DMS114 treated with DMSO at 0.1 percent for 48 hours (cell line): ENCODE measurements around the gene RAD9A.

Source experiments
- DNase-seq: peaks from one replicate; lab custom pipeline; 2025; ENCODE audit not compliant: unreplicated experiment; lab: John Stamatoyannopoulos, UW

Gene RAD9A

DNA sequence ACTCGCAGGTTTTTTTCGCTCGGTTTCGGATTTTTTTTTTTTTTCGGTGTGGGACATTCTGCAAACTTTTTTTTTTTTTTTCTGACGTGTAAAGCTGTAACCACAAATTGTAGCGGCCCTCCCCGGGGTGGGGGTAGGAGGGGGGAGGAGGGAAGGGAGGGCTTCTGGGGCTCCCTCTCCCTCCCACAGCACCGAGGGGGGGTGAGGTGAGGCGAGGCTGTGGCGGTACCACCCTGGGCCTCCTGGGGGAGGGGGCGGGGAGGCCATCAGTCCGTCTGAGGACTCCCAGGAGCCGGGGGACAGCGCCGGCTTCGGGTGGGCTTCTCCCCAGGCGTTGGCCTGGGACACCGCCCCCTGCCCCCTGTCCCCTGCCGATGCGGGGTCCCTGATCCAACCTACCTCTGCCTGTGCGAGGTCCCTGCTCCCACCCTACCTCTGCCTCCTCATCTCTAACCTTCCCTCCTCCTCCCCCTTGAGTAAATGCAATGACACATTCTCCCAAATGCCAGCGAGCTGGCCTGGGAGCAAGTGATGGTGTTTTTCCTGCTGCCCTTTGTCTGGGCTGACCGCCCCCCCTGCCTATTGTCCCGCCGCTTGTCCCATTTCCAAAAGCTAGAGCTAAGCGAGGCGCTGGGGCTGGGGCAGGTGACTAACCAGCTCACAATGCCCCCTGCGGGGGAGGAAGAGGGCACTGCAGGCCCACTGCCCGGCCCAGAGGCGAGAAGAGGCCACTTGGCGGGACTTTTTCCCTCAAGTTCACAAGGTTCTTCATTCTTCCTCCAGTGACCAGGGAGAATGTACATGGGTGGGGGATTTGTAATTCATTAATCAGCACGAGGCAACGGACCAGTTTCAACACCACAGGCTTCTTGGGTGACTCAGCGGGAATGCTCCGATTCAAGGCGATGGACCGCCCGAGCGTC, 17.9 kb upstream of the RAD9A start:
- peak; percentile 68 for DNase-seq

DNA sequence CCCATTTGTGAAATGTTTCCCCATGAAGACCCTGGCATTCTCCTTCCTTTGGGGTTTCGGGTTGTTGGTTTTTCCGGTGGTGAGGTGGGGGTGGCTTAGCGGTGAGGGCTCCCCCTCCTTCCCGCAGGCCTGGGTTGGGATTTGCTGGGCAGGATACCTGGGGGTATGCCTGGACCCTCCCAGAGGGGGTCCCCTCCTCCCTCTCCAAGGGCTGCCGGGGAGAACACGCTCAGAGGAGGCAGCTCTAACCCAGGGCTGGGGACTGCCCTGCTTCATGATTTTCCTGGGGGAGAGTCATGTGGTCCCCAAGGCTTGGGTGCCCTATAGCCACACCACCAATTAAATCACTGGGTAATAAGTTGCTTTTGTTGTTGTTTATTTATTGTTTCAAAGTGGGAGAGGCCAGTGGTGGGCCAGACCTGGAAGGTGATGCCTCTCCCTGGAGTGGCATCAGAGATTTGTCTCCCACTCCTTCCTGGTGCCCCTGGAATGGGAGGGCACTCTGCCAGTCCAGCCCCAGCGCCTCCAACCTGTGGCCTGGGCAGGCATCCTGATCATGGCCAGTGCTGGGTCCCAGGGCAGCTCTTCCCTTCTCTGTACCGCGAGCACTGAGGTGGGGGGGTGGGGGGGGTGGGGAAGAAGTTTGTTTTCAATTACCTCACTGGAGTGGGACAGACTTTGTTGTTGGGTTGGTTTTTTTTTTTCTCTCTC, 17.1 kb upstream of the RAD9A start:
- DNase-seq = no peak

DNA sequence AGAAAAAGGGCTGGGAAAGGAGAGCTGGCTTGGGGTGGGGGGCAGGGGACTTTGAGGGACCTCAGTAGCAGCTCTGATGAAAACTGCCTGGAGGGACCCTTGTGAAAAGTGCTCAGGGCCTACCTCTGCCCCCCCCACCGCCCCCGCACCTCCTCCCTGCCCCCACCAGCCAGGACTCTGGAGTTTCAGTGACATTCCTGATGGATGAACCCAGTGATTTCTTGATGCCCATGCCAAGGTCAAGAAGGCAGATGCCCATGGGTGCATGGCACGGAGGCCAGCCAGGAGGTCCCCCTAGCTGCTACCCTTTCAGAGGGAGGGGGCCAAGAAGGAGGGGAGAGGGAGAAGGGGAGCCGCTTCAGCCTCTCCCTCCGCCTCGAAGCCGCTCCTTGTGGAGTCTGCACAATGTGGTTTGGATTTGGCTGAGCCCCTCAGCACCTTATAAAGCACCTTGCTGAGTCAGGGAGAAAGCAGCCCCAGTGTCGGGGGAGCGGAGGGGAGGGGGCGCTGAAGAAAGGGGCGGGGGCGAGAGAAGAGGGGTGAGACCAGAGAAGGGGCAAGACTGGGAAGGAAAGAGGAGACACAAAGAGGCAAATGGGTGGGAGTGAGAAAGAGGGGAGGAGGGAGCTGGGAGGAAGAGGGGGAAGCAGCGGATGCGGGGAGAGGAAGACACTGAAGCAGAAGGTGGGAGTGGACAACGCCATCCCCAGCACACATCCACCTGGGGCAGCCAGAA, 16.3 kb upstream of the RAD9A start:
- no peak for DNase-seq

DNA sequence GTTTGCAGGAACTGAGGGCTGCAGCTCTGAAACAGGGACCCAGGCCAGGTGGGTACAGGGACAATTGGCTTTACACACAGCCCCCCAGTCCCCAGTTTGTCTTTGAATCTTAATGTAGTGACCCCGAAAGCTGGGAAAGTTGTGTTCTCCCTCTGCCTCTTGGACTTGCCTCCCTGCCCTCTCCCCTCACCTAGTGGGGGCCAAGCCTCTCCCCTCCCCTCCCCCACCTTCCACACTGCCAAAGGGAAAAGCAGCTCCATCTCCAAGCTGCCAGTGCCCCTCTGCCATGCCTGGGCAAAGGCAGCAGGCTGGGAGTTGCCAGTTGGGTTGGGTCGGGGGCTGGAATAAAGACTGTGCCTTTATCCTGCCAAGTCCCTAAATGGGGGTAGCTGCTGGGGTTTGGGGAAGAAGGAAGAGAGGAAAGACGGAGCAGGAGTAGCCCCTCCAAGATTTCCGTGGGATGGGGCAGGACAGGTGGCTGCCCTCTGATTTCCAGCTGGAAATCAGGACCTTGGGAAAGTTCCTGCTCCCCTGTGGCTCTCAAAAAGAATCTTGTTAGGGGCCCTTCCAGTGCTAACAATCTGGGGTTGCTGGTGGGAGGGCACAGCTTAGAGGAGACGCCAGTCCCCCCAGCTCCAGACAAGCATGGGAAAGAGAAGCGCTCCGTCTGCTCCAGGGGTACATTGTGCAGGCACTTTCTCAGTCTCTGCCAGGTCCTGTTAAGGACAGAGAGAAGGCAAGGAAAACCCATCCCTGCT, 15.5 kb upstream of the RAD9A start:
- no peak for DNase-seq

DNA sequence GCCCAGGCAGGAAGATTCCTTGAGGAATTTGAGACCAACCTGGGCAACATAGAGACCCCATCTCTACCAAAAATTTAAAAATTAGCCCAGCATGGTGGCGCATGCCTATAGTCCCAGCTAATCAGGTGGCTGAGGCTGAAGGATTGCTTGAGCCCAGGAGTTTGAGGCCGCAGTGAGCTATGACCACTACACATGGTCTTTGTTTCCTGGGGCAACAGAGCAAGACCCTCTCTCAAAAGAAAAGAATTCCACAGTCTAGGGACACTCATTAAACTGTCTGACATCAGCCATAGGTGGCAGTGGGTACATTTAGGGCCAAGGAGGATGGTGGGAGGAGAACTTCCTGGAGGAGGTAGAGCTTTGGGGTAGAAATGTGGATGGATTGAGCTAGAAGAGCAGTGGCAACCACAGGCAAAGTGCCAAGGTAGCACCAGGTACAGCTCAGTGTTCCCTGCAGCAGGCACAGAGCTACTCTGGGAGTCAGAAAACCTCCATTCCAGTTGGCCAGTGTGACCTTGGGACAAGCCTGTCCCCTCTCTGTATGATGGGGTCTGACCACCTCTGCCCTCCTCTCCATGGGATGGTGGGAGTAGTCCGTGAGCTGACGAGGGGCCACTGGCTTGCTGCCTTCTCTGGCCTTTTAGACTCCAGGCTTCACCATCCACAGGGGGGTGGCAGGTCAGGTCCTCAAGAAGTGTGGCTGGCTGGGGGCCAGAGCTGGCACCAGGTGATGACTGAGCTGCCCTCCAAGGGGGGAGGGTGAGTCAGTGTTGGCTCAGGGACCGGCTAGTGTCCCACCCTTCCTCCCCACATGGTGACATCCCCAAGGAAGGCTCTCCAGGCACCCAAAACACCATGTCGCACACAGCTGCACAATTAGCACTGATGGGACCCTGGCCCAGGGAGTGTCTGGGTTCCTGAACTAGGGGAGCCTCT, 14.6 kb upstream of the RAD9A start:
- no peak for DNase-seq

DNA sequence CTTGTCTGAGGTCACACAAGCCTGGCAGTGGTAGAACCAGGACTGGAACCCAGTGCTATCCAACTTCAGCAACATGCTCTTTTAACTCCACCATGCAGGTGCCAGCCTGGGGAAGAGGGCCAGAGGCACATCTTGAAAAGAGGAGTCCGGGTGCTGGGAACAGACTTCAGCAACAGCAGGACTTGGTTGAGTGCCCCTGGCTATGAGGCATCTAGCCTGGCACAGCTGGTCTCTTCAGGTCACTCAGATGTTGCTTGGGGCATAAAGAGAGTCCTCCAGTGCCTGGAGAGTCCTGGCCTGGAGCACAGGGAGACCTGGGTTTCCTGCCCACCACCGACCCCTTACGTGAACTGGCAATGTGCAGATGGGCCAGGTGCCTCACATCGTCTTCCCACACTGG, 13.2 kb upstream of the RAD9A start:
- no peak for DNase-seq

DNA sequence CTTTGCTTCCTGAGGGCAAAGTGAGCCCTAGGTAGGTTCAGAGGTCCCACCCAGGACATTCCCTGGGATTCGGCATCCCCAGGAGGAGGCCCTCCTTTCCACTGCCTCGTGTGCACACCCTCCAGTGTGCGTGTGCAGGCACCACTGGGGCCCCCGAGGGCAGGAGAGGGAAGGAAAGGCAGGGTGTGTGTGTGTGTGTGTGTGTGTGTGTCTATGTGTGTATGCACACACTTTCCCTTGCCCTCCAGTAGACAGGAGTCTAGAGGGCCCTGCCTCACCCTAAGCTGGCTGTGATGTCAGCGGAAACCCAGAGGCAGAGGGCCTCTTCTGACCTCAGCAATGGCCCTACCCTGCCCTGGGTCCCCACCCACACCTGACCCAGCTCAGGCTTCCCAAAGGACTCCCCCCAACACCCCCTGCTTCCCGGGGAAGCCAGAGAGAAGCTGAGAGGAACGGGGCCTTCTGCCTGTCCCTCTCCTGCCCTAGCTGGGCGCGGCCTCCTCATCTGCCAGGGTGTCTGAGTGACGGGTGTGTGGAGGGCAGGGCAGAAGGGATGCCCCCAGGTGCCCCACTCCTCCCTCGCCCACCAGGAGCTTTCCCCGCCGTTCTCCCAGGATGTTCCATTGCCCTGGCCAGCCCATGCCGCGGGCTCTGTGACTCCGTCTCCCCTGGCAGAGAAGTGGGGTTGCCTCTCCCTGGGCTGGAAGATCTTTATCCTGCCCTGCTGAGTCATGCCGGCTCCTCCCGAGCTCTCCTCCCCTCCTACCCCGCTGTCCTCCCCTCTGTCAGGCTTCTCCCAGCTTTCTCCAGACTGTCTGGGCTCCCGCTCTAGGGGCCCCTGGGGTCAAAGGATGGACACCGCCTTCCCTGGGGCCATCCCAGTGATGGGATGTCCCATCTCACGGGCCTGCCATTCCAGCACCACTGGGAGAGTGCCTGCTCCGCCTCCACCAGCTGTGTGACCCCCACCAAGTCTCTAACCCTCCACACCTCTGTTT, 12.4 kb upstream of the RAD9A start:
- no peak for DNase-seq

DNA sequence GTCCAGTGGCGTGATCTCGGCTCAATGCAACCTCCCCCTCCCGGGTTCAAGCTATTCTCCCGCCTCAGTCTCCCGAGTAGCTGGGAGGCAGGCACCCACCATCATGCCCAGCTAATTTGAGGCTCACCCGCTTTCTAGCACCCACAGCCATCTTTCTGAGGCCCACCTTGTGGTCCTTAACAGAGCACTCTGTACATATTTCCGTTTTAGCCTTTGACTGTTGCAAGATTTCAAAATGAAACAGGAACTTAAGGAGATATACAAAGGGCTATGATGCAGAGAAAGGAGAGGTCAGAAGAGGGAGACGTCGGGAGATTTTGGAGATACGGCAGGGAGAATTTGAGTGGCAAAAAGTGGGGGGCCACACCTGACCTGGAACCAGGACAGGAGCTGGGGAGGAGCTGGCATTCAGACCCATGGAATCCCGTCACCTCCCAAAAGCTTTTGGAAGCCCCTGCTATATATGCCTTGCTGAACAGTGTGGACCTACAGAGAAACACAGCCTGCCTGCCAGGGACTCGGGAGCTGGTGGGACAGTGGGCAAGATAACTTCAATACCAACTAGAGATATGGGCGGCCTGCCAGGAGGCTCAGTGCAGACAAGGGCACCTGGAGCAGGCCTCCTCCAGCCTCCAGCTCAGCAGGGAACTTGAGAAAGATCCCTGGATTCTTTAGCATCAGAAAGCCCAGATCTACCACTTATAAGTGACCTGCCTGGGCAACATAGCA, 10.4 kb upstream of the RAD9A start:
- no peak for DNase-seq

DNA sequence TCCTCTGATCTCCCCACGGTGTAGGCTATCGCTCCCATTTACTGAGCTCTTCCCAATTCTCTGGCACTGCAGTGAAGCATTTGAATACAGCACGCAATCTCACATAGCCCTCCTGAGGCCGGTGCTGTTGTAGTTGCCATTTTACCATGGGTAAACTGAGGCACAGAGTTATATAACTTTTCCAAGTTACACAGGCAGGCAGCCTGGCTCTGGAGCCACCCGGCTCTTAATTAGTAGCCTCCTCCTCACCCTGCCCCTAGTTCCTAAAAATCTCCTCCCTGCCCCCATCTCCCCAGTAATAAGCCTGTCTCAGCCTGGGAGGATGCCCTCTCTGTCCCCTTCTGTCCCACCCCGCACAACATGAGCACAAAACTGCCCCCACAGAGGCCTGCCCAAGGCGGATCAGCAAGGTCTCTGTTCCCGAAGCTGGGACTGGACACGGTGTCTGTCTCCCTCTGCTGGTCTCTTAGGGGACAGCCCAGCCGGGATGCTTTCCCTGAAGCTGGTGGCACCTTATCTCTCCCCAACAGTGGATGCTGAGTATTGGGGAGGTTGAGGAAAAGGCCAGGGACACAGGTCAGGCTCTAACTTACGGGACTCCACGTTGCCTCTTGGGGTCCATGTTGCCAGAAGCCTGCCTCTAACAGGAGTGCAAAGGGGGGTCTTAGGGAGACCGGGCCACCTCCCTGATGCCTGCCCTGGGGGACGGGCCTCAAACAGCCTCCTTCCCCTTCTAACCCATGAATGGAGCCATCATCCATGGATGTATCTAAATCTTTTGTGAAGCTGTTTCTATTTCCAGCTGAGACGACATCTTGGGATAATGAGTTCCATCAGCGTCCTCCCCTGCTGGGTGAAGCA, 9.3 kb upstream of the RAD9A start:
- DNase-seq = peak; percentile 82

DNA sequence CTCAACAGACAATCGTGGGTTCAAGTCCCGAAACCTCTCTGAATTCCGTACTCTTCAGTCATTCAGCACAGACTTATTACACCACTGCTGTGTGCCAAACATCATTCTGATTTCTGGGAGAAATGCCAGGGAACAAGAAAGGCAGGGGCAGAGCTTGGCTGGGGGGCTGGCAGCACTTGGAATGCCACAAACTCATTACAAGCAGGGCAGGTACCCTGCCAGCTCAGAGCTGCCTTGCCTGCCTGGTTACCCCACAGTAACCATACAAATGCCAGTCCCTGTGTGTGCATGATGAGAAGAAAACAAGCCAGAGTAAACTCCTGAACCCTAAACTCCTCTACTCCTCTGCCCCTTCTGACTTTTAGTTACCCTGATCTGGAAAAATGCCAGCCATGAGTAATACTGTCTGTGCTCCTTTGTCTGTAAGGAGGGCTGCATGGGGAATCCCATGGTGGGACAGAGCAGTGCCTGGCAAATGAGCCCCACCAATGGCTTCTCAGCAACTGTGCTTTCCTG, 6.9 kb upstream of the RAD9A start:
- DNase-seq = no peak

DNA sequence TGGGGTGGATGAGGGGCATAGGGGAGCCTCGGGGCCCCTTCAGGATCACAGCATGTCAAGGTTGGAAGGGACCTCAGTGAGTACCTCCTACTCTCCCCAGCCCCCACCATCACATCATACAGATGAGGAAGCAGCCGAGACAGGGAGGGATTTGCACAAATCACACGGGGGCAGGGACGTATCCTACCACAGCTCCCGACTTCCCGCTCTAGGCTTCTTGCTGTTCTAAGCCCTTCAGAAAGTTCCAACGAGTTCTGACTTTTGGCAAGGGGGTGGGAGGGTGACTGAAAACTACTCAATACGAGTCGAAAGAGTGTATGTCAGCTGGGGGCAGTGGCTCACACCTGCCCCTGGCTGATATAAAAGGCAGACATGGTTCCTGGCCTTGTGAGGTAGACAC, 4.7 kb upstream of the RAD9A start:
- no peak for DNase-seq

DNA sequence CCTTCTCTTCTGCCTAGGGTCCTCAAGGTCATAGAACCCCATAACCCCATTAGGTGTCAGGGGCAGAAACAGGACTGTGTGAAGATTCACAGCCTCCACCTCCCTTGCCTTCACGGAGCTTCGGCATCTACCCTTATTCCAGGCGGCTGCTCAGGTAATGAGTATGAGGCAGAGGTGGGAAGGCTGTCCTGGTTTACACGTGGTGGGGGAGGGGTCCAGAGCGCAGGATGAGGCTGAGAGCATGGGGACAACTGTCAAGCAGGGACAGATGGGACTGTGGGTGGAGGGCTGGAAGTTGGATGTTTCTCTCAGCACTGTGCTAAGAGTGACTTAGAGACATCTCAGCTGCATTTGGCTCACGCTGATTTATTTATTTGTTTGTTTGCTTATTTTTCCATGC, 4.3 kb upstream of the RAD9A start:
- no peak for DNase-seq

DNA sequence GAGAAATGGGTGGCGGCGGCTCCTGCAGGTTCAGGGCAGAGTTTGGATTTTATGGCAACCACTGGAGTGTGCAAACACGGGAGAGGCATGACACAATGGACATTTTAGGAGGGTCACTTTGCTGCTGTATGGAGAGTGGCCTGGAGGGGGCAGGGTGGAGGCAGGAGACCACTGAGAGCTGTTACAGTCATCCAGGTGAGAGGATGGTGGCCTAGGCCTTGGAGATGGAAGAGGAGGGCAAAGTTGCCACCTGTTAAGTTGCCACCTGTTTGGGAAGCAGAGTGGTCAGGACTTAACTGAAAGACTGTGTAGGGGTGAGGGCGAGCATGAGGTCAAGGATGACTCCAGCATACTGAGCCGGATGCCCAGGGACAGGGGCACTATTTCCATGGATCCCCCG, 2.3 kb upstream of the RAD9A start:
- DNase-seq = peak; percentile 56

DNA sequence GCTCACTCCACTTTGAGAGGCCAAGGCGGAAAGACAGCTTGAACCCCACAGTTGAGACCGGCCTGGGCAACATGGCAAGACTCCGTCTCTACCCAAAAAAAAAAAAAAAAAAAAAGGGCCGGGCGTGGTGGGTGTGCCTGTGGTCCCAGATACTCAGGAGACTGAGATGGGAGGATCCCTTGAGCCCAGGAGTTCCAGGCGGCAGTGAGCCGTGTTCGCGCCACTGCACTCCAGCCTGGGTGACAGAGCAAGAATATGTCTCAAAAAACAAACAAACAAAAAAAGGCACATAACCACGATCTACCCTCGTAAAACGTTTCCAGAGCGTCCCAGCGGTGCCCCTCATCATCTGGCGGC, 861 bp upstream of the RAD9A start:
- no peak for DNase-seq

DNA sequence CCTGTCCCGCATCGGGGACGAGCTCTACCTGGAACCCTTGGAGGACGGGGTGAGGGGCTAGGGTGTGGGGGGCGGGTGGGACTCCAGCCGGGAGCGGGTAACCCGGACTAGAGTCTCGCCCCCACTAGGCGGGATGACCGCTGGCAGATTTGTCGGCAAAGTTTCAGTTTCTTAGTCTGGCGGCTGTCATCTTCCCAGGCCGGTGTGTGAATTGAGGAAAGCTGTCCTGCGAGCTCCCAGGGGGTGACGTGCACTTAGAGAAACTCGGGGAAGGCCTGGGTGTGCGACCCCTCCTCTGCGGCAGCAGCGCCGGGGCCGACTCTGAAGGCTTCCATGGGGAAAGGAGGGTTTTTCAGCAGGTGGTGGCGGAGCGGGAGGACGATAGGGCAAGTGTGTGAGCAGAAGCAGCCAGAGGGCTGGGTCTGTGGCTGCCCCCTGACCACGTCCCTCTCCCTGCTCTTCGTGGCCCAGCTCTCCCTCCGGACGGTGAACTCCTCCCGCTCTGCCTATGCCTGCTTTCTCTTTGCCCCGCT, 463 bp downstream of the RAD9A start:
- no peak for DNase-seq

DNA sequence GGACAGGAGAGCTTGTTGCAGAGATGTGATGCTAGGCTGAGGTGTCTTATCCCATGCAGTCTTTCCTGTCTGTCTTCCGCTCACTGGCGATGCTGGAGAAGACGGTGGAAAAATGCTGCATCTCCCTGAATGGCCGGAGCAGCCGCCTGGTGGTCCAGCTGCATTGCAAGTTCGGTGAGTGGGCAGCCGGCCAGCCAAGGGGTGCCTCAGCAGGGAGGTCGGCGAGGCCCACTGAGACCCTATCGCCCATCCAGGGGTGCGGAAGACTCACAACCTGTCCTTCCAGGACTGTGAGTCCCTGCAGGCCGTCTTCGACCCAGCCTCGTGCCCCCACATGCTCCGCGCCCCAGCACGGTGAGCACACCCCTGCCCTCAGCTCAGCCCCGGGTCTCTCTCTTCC, 1.7 kb downstream of the RAD9A start:
- DNase-seq = no peak

DNA sequence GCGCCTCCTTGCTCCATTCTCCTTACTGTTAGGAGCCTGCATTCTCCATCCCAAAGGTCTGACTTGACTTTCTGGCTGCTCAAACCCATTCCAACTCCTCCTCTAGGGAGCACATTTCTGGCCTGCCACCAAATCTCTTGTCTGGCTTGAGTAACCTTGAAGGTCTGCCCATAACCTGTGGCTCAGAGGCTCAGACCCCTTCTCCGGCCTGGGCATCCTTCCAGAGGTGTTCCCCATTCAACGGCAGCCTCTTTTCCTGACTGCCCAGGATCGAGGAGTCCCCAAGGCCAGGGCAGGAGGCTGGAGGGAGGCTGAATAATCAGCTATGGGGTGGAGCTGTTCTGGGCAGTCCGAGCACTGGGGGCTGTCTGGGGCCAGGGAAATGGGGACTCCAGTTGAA, 2.2 kb downstream of the RAD9A start:
- no peak for DNase-seq
